Endothelial cell of umbilical vein (primary cell): Measurements from ENCODE around the gene BLOC1S1. TPM values are rescaled to one million over a fixed set of nuclear protein-coding genes. Genes with fewer than 3 reads are reported as not detected.

Experiments
- BruUV-seq: library from RNA; stranded (reverse); fragments of 400-500 nt; replicated peaks from 2 replicates; lab custom pipeline; 2021; lab: Mats Ljungman, UMichigan
- CTCF ChIA-PET: fragments of 300-600, 350-600 bp; sonication (Branson Sonifier 250); formaldehyde crosslinking; loops from one replicate; lab custom pipeline; 2021; ENCODE audit warnings: antibody characterized with exemption, inconsistent platforms; lab: Charles Lee
- POLR2A ChIA-PET: fragments of 300-600, 350-600 bp; sonication (Branson Sonifier 250); formaldehyde crosslinking; loops from one replicate; lab custom pipeline; 2021; ENCODE audit warnings: antibody characterized with exemption, inconsistent platforms; lab: Charles Lee
- DNase-seq: peaks from one replicate; pipeline ENCODE4 v3.0.0-alpha.2; 2011; ENCODE audit warnings: low read depth, low spot score
- FAIRE-seq: peaks from 2 replicates; lab custom pipeline; 2011; peaks lifted over from hg19 to GRCh38; lab: Jason Lieb, UNC
- H2AFZ ChIP-seq: 2 replicates; pipeline ENCODE4 v1.6.0; 2012; ENCODE audit warnings: low read depth, low read length, control low read depth, inconsistent platforms
- H3K27ac ChIP-seq: 2 replicates; pipeline ENCODE4 v1.5.1; 2011; ENCODE audit warnings: low read depth, mild to moderate bottlenecking, control low read depth, low read length, moderate library complexity; ENCODE audit not compliant: insufficient read depth
- H3K27me3 ChIP-seq, 2 experiments: 2 replicates each; pipeline versions ENCODE4 v1.6.0 to v1.6.1; 2011; ENCODE audit warnings: low read length in 2 of 2, mixed read lengths in 1 of 2; ENCODE audit not compliant: control insufficient read depth in 2 of 2, insufficient read depth in 2 of 2
- H3K36me3 ChIP-seq, 2 experiments: 2 replicates in 1 of 2; 3 replicates in 1 of 2; pipeline ENCODE4 v1.5.1; 2011; ENCODE audit warnings: low read length in 2 of 2, mild to moderate bottlenecking in 1 of 2, moderate library complexity in 1 of 2; ENCODE audit not compliant: control insufficient read depth in 2 of 2, insufficient read depth in 2 of 2; ENCODE audit errors: extremely low read depth in 1 of 2
- H3K4me1 ChIP-seq: 3 replicates; pipeline ENCODE4 v1.5.1; 2011; ENCODE audit warnings: mild to moderate bottlenecking, low read length; ENCODE audit not compliant: control insufficient read depth, insufficient read depth; ENCODE audit errors: extremely low read depth
- H3K4me2 ChIP-seq: 2 replicates; pipeline ENCODE4 v1.6.1; 2011; ENCODE audit warnings: low read length, control low read depth, mixed read lengths; ENCODE audit not compliant: insufficient read depth
- H3K4me3 ChIP-seq, 3 experiments: fragments of 200-600 bp in 1 of 3; sonication (generic), shearing (Covaris generic) in 1 of 3; replicated peaks in 1 of 3; 2 replicates each; pipeline ENCODE4 v1.5.1; 2011 to 2016; ENCODE audit warnings: control low read depth in 3 of 3, low read length in 3 of 3, mild to moderate bottlenecking in 2 of 3, inconsistent platforms in 1 of 3, low read depth in 1 of 3, moderate library complexity in 1 of 3; ENCODE audit not compliant: insufficient read depth in 1 of 3
- H3K79me2 ChIP-seq: 2 replicates; pipeline ENCODE4 v1.6.0; 2012; ENCODE audit warnings: low read length, inconsistent platforms; ENCODE audit not compliant: control insufficient read depth, insufficient read depth
- H3K9ac ChIP-seq: replicated peaks from 2 replicates; pipeline ENCODE3; 2011; ENCODE audit warnings: low read length, control low read depth; ENCODE audit not compliant: insufficient read depth; ENCODE audit errors: extremely low read depth
- H3K9me1 ChIP-seq: replicated peaks from 3 replicates; pipeline ENCODE4 v1.6.0; 2011; ENCODE audit warnings: mild to moderate bottlenecking, low read length; ENCODE audit not compliant: control insufficient read depth, insufficient read depth; ENCODE audit errors: extremely low read depth
- H3K9me3 ChIP-seq: replicated peaks from 2 replicates; pipeline ENCODE4 v1.5.1; 2012; ENCODE audit warnings: low read length, inconsistent platforms; ENCODE audit not compliant: control insufficient read depth, insufficient read depth
- H4K20me1 ChIP-seq: replicated peaks from 2 replicates; pipeline ENCODE3; 2011; ENCODE audit warnings: mild to moderate bottlenecking, low read length; ENCODE audit not compliant: control insufficient read depth, insufficient read depth; ENCODE audit errors: extremely low read depth
- FOS ChIP-seq: IDR thresholded peaks from 2 replicates; pipeline ENCODE4 v1.6.1; 2011; ENCODE audit warnings: mild to moderate bottlenecking, low read length, moderate library complexity, borderline replicate concordance; ENCODE audit not compliant: insufficient read depth
- GATA2 ChIP-seq: IDR thresholded peaks from 2 replicates; pipeline ENCODE4 v1.7.0; 2011; ENCODE audit warnings: low read depth, mild to moderate bottlenecking, moderate library complexity, mixed read lengths, low read length; ENCODE audit not compliant: insufficient read length, insufficient read depth
- JUN ChIP-seq: IDR thresholded peaks from 2 replicates; pipeline ENCODE4 v1.6.1; 2011; ENCODE audit warnings: borderline replicate concordance, low read depth; ENCODE audit not compliant: insufficient read length, insufficient read depth
- MYC ChIP-seq: IDR thresholded peaks from one replicate; pipeline ENCODE4 v1.6.1; 2011; ENCODE audit warnings: mild to moderate bottlenecking, low read depth, low read length
- POLR2A ChIP-seq: IDR thresholded peaks from 2 replicates; pipeline ENCODE4 v1.6.1; 2012; ENCODE audit warnings: low read depth, mild to moderate bottlenecking, control low read depth, low read length
- POLR2AphosphoS5 ChIP-seq: IDR thresholded peaks from 2 replicates; pipeline ENCODE4 v1.6.1; 2012; ENCODE audit warnings: low read depth, mild to moderate bottlenecking, control low read depth, low read length, moderate library complexity; ENCODE audit not compliant: insufficient read depth
- dilution Hi-C: fragments of 300-500 bp; cut with MboI; formaldehyde crosslinking; loops from one replicate; pipeline ENCODE4 v1.15.0; 2019; ENCODE audit warnings: low sequenced_read_pairs; ENCODE audit not compliant: extremely low pct_ligation_motif_present
- intact Hi-C: fragments of 100-400 bp; cut with micrococcal nuclease; formaldehyde crosslinking; loops from one replicate; pipeline ENCODE4 v1.10.0; 2022
- polyA plus RNA-seq, 4 experiments: library from polyadenylated mRNA; depleted of rRNA in 3 of 4; stranded (reverse) in 3 of 4; unstranded in 1 of 4; fragments of >200 nt; gene quantifications; 2 replicates each; pipeline versions ENCODE4 v1.2.1 to v1.2.3, GENCODE V29; 2011 to 2012; ENCODE audit warnings: missing spikeins in 1 of 4
- total RNA-seq: library from RNA; stranded (reverse); gene quantifications from 2 replicates; pipeline ENCODE4 v1.2.3, GENCODE V29; 2021
- TF ChIP-seq, protein P1 (sequence below), 2 donors: IDR thresholded peaks; 1 replicate in 1 of 2; 2 replicates in 1 of 2; pipeline ENCODE4 v1.5.1; 2011; ENCODE audit warnings: low read length in 2 of 2, mild to moderate bottlenecking in 2 of 2, moderate library complexity in 2 of 2, control low read depth in 1 of 2, inconsistent platforms in 1 of 2, low read depth in 1 of 2; ENCODE audit not compliant: insufficient read depth in 1 of 2; ENCODE audit errors: extremely low read depth in 1 of 2

The BLOC1S1 gene
- total and polyA plus RNA-seq, 2 donors (not counting 3 experiments of a cell fraction or from before 2014, with no cell fraction given): 84.1 to 192 TPM

DNA sequence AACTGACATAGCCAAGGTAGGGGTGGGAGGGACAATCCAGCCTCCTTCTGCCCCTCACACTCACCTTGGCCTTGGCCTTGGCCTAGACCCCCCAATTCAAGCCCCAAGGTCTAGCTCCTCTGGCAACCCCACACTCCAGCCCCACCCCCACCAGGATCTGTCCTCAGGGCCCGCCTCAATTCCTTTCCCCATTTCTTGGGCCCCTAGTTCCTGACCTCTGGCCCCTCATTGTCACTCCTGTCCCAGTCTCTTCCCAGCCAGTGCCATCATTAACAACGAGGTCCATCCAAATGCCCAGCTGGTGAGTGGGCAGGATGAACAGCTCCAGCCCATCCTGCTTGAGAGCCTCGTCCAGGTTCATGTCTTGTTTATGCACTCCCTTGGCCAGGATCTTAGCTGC lies 20.2 kb downstream of the BLOC1S1 start:
- H3K9me1 ChIP-seq: no peaks in the 10 kb centered on the region
- DNase-seq (no peak), FAIRE-seq (no peak)
- no TSS peak for BruUV-seq
- intact Hi-C loops: loop anchor here (5.0 kb wide), 1 partner anchor 81 kb away; the partner anchor contains the start of genes ORMDL2 and SARNP
- H3K4me3 ChIP-seq: no peak overlapping the region
- H2AFZ ChIP-seq: no peak overlapping the region
- no peak overlapping the region for H3K4me2 ChIP-seq
- no peaks in the 10 kb centered on the region for H3K79me2 ChIP-seq
- H3K36me3 ChIP-seq: no peaks in the 10 kb centered on the region
- peaks cover 11% of the 10 kb centered on the region for H3K4me1 ChIP-seq
- TF ChIP-seq FOS (no peak), JUN (no peak), POLR2A (no peak), POLR2AphosphoS5 (no peak), MYC (no peak), GATA2 (no peak)
- TF ChIP-seq, protein P1, sequence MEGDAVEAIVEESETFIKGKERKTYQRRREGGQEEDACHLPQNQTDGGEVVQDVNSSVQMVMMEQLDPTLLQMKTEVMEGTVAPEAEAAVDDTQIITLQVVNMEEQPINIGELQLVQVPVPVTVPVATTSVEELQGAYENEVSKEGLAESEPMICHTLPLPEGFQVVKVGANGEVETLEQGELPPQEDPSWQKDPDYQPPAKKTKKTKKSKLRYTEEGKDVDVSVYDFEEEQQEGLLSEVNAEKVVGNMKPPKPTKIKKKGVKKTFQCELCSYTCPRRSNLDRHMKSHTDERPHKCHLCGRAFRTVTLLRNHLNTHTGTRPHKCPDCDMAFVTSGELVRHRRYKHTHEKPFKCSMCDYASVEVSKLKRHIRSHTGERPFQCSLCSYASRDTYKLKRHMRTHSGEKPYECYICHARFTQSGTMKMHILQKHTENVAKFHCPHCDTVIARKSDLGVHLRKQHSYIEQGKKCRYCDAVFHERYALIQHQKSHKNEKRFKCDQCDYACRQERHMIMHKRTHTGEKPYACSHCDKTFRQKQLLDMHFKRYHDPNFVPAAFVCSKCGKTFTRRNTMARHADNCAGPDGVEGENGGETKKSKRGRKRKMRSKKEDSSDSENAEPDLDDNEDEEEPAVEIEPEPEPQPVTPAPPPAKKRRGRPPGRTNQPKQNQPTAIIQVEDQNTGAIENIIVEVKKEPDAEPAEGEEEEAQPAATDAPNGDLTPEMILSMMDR (IDR thresholded peaks at IDR 0.05; ENCODE audit: extremely low read depth in 1 of 2, insufficient read depth in 1 of 2, low read depth in 1 of 2, low read length in 2 of 2): no peak
- no peaks in the 10 kb centered on the region for H3K27me3 ChIP-seq
- dilution Hi-C loops: no loop called here
- no peaks in the 10 kb centered on the region for H3K9me3 ChIP-seq
- ChIA-PET CTCF (interaction anchor here (1.5 to 8.2 kb wide), 3 partner anchors 11 to 79 kb away, joined by 6 to 151 read pairs (median 50); partner anchors contain the start of genes BLOC1S1 and RDH5), POLR2A (no interaction called here)
- no peak overlapping the region for H3K9ac ChIP-seq
- no peak overlapping the region for H3K27ac ChIP-seq
- no peaks in the 10 kb centered on the region for H4K20me1 ChIP-seq
